Epithelial cell of proximal tubule (primary cell): ENCODE measurements around the gene ALS2CL. TPM values are rescaled to one million over a fixed set of nuclear protein-coding genes. Genes with fewer than 3 reads are reported as not detected.
A peak's percentile ranks its signal among the peaks of the same experiment; 100 is the strongest.
"Not testable (repeated sequence)": the region's sequence is repeated elsewhere in the genome, so short reads cannot be mapped to it uniquely, and the experiment has no call there.

ENCODE experiments used
- DNase-seq: peaks from one replicate; pipeline ENCODE4 v3.0.0-alpha.2; 2011; ENCODE audit warnings: low read depth
- H3K4me3 ChIP-seq: 2 replicates; pipeline ENCODE4 v1.5.1; 2011; ENCODE audit warnings: low read depth, mild to moderate bottlenecking, low read length
- total RNA-seq: library from RNA; depleted of rRNA; stranded (reverse); fragments of >200 nt; gene quantifications from 2 replicates; pipeline ENCODE4 v1.2.3, GENCODE V29; 2015
- TF ChIP-seq, protein P1 (sequence below): conservative IDR thresholded peaks from 2 replicates; pipeline ENCODE4 v1.5.1; 2012; ENCODE audit warnings: low read depth, mild to moderate bottlenecking, low read length

The ALS2CL gene, protein sequence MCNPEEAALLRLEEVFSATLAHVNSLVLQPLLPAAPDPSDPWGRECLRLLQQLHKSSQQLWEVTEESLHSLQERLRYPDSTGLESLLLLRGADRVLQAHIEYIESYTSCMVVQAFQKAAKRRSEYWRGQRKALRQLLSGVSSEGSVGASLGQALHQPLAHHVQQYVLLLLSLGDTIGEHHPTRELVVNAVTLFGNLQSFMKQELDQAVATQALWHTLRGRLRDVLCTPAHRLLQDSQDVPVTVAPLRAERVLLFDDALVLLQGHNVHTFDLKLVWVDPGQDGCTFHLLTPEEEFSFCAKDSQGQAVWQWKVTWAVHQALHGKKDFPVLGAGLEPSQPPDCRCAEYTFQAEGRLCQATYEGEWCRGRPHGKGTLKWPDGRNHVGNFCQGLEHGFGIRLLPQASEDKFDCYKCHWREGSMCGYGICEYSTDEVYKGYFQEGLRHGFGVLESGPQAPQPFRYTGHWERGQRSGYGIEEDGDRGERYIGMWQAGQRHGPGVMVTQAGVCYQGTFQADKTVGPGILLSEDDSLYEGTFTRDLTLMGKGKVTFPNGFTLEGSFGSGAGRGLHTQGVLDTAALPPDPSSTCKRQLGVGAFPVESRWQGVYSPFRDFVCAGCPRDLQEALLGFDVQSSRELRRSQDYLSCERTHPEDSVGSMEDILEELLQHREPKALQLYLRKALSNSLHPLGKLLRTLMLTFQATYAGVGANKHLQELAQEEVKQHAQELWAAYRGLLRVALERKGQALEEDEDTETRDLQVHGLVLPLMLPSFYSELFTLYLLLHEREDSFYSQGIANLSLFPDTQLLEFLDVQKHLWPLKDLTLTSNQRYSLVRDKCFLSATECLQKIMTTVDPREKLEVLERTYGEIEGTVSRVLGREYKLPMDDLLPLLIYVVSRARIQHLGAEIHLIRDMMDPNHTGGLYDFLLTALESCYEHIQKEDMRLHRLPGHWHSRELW
- 9.0 and 17.8 TPM in 2 replicates for total RNA-seq

DNA sequence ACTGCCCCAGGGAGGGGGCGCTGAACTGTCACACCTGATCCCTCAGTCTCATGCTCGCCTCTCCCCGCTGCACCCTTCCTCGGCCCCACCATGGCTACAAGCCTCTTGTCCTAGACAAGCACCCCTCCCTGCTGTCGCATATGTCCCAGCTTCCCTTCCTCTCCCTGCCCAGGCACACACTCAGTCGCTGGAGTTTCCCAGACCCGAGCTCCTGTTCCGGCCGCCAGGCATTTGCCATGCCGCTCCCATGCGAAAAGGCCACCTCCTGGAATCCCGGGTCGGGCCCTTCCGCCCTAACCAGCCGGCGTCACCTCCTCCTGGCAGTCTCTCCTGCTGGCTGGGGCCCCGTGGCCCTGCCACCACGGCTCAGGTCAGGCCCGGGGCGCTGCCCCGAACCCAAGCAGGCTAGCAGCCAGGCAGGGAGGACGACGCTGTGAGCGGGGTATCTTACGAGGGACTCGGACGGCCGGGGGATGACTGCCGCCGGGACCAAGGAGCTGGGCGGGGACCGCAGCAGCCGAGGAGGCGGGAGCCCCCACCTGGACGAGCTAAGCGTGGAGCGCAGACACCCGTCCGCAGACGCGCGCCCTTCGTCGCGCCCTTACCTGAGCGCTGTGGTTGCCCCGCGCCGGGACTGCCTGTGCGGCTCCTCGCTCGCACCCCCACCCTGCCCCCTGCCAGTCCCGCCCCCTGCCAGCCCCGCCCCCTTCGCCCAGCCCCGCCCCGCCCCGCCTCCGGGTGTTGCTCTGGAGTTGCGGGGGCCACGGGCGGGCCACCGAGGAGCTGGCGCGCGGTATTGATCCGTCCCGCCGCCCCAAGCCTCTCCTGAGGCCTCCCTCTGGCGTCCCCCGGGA lies at the start of gene ALS2CL:
ALS2CL (minus strand) TSS at position 642 of the 854 bp plus-strand sequence. CDS start 4,239 bp downstream, outside the sequence.
- H3K4me3 ChIP-seq = peak within 1 kb of the TSS; percentile 72
- TF ChIP-seq, protein P1, sequence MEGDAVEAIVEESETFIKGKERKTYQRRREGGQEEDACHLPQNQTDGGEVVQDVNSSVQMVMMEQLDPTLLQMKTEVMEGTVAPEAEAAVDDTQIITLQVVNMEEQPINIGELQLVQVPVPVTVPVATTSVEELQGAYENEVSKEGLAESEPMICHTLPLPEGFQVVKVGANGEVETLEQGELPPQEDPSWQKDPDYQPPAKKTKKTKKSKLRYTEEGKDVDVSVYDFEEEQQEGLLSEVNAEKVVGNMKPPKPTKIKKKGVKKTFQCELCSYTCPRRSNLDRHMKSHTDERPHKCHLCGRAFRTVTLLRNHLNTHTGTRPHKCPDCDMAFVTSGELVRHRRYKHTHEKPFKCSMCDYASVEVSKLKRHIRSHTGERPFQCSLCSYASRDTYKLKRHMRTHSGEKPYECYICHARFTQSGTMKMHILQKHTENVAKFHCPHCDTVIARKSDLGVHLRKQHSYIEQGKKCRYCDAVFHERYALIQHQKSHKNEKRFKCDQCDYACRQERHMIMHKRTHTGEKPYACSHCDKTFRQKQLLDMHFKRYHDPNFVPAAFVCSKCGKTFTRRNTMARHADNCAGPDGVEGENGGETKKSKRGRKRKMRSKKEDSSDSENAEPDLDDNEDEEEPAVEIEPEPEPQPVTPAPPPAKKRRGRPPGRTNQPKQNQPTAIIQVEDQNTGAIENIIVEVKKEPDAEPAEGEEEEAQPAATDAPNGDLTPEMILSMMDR = no peak
- DNase-seq = no peak

DNA sequence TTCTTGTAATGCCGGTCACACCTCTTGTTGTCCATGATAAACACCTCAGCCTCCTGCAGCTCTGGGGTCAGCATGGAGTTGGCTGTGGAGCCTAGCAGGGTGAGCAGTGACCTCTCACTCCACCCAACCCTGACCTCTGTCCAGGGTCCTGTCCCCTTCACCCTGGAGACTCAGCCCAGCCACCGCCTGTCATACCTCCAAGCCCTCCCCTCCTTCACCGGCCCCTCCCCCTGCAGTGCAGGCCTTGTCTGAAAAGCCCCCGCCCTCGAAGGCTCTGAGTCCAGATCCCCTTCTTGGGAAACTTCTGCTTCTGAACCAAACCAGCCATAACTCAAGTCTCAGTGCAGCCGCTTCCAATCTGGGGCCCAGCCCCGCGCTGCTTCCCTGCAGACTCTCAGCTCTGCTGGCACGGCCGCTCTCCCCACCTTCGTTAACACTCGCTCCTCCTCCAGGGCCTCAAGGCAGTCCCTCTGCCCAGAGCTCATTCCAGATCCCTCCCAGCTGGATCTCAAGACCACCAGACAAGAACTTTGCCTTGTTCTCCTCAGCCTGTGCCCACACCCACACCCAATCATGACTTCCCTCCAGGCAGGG lies 49.6 kb upstream of the ALS2CL start:
- DNase-seq = no peak
- H3K4me3 ChIP-seq = no peak overlapping the region
- TF ChIP-seq, protein P1 = no peak

DNA sequence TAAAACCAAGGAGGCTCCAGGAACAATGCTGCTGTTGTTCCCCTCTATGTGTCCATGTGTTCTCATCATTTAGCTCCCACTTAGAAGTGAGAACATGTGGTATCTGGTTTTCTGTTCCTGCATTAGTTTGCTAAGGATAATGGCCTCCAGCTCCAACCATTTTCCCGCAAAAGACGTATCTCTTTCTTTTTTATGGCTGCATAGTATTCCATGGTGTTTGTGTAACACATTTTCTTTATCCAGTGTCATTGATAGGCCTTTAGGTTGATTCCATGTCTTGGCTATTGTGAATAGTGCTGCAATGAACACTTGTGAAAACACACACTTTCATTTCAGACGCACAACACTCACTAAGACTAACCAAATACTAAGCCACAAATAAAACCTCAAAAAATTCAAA lies 46.1 kb upstream of the ALS2CL start:
- H3K4me3 ChIP-seq, DNase-seq: not testable (repeated sequence)

DNA sequence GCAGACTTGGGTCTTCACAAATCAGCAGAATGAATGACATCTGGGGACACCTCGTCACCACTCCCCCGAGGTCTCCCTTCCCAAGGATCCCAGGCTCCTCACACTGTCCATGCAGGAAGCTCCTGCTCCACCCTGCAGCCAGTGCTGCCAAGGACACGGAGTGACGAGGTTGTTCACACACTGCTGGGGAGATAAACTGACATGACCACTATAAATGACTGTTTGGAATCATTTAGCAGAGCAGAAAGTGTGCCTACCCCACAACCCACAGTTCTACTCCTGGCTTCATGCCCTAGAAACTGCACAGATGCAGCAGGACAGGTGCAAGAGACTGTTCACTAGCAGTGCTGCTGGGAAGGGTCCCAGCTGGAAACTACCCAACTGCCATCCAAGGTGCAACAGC lies 43.9 kb upstream of the ALS2CL start:
- TF ChIP-seq, protein P1 = no peak
- H3K4me3 ChIP-seq = no peak overlapping the region
- DNase-seq = no peak

DNA sequence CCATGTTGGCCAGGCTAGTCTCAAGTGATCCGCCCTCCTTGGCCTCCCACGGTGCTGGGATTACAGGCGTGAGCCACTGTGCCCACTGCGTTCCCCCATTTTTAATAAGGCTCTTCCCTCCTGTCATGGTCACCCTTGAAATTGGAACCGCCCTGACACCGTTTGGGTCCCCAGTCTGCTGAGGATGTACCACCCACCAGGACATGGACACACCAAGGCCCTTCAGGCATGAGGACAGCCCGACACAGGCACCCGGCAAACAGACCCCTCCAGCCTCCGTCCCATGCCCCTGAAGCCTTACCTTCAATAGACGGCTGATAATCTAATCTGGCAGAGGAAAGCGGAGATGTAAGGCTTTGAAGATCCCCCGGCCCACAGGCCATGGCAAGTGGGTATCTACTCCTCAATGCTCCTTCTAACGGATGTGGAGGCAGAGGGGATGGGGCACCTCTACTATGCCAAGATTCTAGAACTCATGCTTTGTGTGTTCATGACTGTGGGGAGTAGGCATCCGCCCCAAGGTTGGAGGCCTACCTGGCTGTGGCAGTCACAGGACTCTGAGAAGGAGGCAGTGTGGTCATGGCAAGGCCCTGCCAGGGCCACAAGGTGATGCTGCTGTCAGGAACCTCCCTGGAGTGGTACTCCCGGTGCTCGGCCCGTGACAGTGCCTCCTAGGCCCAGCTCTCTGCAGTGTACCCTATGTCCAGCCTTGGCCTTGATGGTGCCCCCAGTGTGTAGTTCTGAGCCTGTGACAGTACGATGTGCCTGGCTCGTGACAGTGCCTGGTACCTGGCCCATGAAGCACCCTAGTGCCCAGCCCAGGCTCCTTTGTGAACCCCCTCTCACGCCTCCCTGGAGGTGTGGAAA lies 42.8 kb upstream of the ALS2CL start:
- DNase-seq = no peak
- H3K4me3 ChIP-seq = no peak overlapping the region
- TF ChIP-seq, protein P1 = no peak

DNA sequence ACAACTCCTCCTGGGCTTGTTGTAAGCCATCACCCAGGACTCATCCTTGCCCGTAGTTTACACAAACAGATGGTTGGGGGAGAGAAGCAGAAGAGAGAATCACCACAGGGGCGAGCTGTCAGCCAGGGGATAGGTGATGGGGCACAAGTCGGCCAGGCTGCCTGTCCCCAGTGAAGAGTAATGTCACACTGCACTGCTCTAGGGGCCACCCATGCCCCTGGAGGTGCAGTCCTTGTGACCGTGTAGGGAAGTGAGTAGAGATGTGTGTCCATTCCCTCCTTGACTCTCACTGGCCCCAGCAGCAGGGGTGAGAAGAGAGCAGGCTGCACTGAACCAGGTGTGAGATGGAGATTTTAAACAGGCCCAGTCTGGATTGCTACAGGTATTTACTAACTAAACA lies 41.3 kb upstream of the ALS2CL start:
- H3K4me3 ChIP-seq = no peak overlapping the region
- TF ChIP-seq, protein P1 = no peak
- DNase-seq = no peak
